DND-41 (cell line): ENCODE data around the gene ARFRP1.

Experiments
- EZH2 ChIP-seq: IDR thresholded peaks from 3 replicates; pipeline ENCODE4 v1.6.1; 2012; ENCODE audit warnings: borderline replicate concordance, low read depth, mild to moderate bottlenecking, moderate library complexity, low read length, inconsistent platforms; ENCODE audit not compliant: severe bottlenecking
- TF ChIP-seq, protein P1 (sequence below): IDR thresholded peaks from 2 replicates; pipeline ENCODE4 v1.5.1; 2012; ENCODE audit warnings: borderline replicate concordance, low read length, moderate library complexity, mild to moderate bottlenecking; ENCODE audit not compliant: poor library complexity, severe bottlenecking; ENCODE audit errors: extremely low read depth

DNA sequence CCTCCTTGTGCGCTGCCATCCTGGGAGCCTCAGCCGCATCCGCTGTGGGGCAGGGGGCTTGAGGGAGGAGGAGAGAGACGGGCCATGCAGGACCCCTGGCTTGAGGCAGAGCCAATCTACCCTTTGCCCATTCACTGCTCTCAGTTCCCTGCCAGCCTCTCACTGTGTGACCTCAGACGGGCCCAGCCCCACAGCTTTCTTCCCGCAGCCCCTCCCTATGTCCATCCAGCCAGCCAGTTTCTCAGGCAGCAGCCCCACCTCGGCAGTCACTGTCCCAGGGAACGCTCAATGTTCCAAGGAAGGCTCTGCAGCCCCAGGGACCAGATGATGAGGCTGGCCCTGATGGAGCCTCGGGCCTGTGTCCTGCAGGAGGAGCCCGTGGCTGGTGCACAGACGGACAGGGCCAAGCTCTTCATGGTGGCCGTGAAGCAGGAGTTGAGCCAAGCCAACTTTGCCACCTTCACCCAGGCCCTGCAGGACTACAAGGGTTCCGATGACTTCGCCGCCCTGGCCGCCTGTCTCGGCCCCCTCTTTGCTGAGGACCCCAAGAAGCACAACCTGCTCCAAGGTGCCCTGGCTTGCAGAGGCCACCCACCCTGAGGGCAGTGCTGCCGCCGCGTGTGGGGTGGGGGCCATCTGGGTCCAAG lies 15.2 kb downstream of the ARFRP1 start:
- TF ChIP-seq, protein P1, sequence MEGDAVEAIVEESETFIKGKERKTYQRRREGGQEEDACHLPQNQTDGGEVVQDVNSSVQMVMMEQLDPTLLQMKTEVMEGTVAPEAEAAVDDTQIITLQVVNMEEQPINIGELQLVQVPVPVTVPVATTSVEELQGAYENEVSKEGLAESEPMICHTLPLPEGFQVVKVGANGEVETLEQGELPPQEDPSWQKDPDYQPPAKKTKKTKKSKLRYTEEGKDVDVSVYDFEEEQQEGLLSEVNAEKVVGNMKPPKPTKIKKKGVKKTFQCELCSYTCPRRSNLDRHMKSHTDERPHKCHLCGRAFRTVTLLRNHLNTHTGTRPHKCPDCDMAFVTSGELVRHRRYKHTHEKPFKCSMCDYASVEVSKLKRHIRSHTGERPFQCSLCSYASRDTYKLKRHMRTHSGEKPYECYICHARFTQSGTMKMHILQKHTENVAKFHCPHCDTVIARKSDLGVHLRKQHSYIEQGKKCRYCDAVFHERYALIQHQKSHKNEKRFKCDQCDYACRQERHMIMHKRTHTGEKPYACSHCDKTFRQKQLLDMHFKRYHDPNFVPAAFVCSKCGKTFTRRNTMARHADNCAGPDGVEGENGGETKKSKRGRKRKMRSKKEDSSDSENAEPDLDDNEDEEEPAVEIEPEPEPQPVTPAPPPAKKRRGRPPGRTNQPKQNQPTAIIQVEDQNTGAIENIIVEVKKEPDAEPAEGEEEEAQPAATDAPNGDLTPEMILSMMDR = no peak
- no peak for TF ChIP-seq EZH2
